Mucosa of descending colon (tissue), 3 donors: ENCODE data around the gene EXOC3L1. TPM values are rescaled to one million over a fixed set of nuclear protein-coding genes. Genes with fewer than 3 reads are reported as not detected.

Experiments
- ATAC-seq: fragments of 200-7000 bp; cut with Tn5 transposase; one replicate; pipeline ENCODE4 v1.9.1; 2020; ENCODE audit warnings: mild to moderate bottlenecking, moderate library complexity
- DNase-seq, 3 donors: peaks; one replicate each; pipeline ENCODE4 v3.0.0-alpha.2; 2020
- H3K36me3 ChIP-seq: fragments of 200-600 bp; one replicate; pipeline ENCODE4 v1.8.0; 2021; ENCODE audit warnings: low read depth, mild to moderate bottlenecking
- H3K4me1 ChIP-seq: fragments of 200-600 bp; one replicate; pipeline ENCODE4 v1.8.0; 2021; ENCODE audit warnings: low read depth, mild to moderate bottlenecking
- H3K4me3 ChIP-seq: fragments of 200-600 bp; one replicate; pipeline ENCODE4 v1.8.0; 2021; ENCODE audit warnings: mild to moderate bottlenecking
- H3K9me3 ChIP-seq: fragments of 200-600 bp; one replicate; pipeline ENCODE4 v1.8.0; 2021; ENCODE audit warnings: mild to moderate bottlenecking
- CTCF ChIP-seq: fragments of 200-600 bp; IDR thresholded peaks from one replicate; pipeline ENCODE4 v1.8.0; 2022; ENCODE audit warnings: antibody characterized with exemption, mild to moderate bottlenecking
- intact Hi-C, 2 donors: fragments of 100-400 bp; cut with DNase I in 1 of 2; cut with micrococcal nuclease in 1 of 2; formaldehyde crosslinking; loops; one replicate each; pipeline versions ENCODE4 v1.11.0 to v1.11.1; 2022; cut with DNase I, micrococcal nuclease
- total RNA-seq, 3 donors: library from RNA; stranded (reverse); fragmentation: NEBNext Ultra II Directional in 2 of 3; extraction: Animal tissue kit (Norgen Biotek cat#: 25700) in 2 of 3; gene quantifications; one replicate each; pipeline versions ENCODE4 v1.2.1 to v1.2.4, GENCODE V29; 2021 to 2023
- donor health status: DM: no; HTN: no; CAD: no; lungs with moderate emphysema.
- donor health status: DM: no; HTN: no; CAD: no.
- donor health status: DM: no; HTN: yes; CAD: no.

Gene EXOC3L1
- total RNA-seq, 3 donors from 2014 or later = 2.6 to 6.8 (median 2.7) TPM

GRCh38 chr16:67180166-67180565 lies 9.8 kb downstream of the EXOC3L1 start:
- no peaks in the 10 kb centered on the region for H3K36me3 ChIP-seq
- ATAC-seq = no peak
- intact Hi-C loops = loop anchor here in 1 of 2 donors (10.0 kb wide), 1 partner anchor 205 kb away; no protein-coding TSS in a partner anchor
- H3K4me3 ChIP-seq = no peak overlapping the region
- no peak for DNase-seq
- peaks cover 28% of the 10 kb centered on the region for H3K4me1 ChIP-seq
- H3K9me3 ChIP-seq = no peaks in the 10 kb centered on the region
- no peak for TF ChIP-seq CTCF

GRCh38 chr16:67179421-67180080 lies 10.4 kb downstream of the EXOC3L1 start:
- Histone ChIP-seq H3K36me3 (no peaks in the 10 kb centered on the region), H3K9me3 (no peaks in the 10 kb centered on the region), H3K4me1 (peaks cover 27% of the 10 kb centered on the region), H3K4me3 (no peak overlapping the region)
- DNase-seq (no peak), ATAC-seq (no peak)
- intact Hi-C loops = loop anchor here in 1 of 2 donors (10.0 kb wide), 1 partner anchor 205 kb away; no protein-coding TSS in a partner anchor
- no peak for TF ChIP-seq CTCF

GRCh38 chr16:67177743-67178699 lies 11.9 kb downstream of the EXOC3L1 start:
- no peaks in the 10 kb centered on the region for H3K36me3 ChIP-seq
- no peaks in the 10 kb centered on the region for H3K9me3 ChIP-seq
- no peak overlapping the region for H3K4me3 ChIP-seq
- TF ChIP-seq CTCF = no peak
- DNase-seq (peak; percentile 85 to 93 (median 90)), ATAC-seq (peak; percentile 82)
- peaks cover 27% of the 10 kb centered on the region for H3K4me1 ChIP-seq
- intact Hi-C loops = no loop called here

GRCh38 chr16:67176662-67177061 lies 13.3 kb downstream of the EXOC3L1 start:
- ATAC-seq (no peak), DNase-seq (no peak)
- Histone ChIP-seq H3K4me1 (peaks cover 26% of the 10 kb centered on the region), H3K4me3 (no peak overlapping the region), H3K36me3 (no peaks in the 10 kb centered on the region), H3K9me3 (no peaks in the 10 kb centered on the region)
- no peak for TF ChIP-seq CTCF
- intact Hi-C loops = no loop called here

- DNase-seq = peak in 2 of 3 donors; percentile 40 to 52
- peaks cover 35% of the 10 kb centered on the region for H3K4me1 ChIP-seq
- no peaks in the 10 kb centered on the region for H3K36me3 ChIP-seq
- TF ChIP-seq CTCF = no peak
- ATAC-seq = no peak
- no peaks in the 10 kb centered on the region for H3K9me3 ChIP-seq
- intact Hi-C loops = no loop called here
- H3K4me3 ChIP-seq = no peak overlapping the region
Observed at GRCh38 chr16:67174706-67175231, 15.2 kb downstream of the EXOC3L1 start.
